ENCODE measurements around the gene HDDC2.

Gene HDDC2

GRCh38 chr6:125301435-125302391, at the start of gene HDDC2:
TSS of gene HDDC2 (minus strand) at chr6:125301967. CDS start at chr6:125301932, 35 bp downstream.
- intact Hi-C loops (cut with DNase I; ENCODE audit: low total_unique reads): loop anchor here (5.0 to 10.0 kb wide), 2 partner anchors 149 to 673 kb away; partner anchors contain the start of gene TPD52L1
- TF ChIP-seq CTCF (IDR thresholded peaks at IDR 0.05): no peak

GRCh38 chr6:125346926-125347563, 45.3 kb upstream of the HDDC2 start:
- peaks cover 0 to 24% (median 3%) of the 10 kb centered on the region in 4 donors for H3K4me1 ChIP-seq
- peak overlapping the region; percentile 42 to 44 for H3K4me3 ChIP-seq
- no peak for DNase-seq
- TF ChIP-seq CTCF (IDR thresholded peaks at IDR 0.05): no peak
- H3K36me3 ChIP-seq: no peaks in the 10 kb centered on the region
- intact Hi-C loops (cut with DNase I; ENCODE audit: low total_unique reads): no loop called here
- H3K27ac ChIP-seq: peak overlapping the region; percentile 84 to 85
- no peaks in the 10 kb centered on the region for H3K9me3 ChIP-seq
- H3K27me3 ChIP-seq: no peaks in the 10 kb centered on the region

More at GRCh38 chr6:125301435-125302391, at the start of gene HDDC2:
- peak within 1 kb of the TSS; percentile 88 to 96 for H3K27ac ChIP-seq
- no peaks in the 10 kb centered on the region for H3K27me3 ChIP-seq
- peak within 1 kb of the TSS; percentile 76 to 78 for H3K4me3 ChIP-seq
- peak; percentile 59 to 83 for DNase-seq
- peaks cover 0 to 15% (median 7%) of the 10 kb centered on the region in 3 donors for H3K36me3 ChIP-seq
- no peaks in the 10 kb centered on the region for H3K9me3 ChIP-seq
- peaks cover 0 to 27% (median 15%) of the 10 kb centered on the region in 4 donors for H3K4me1 ChIP-seq

- intact Hi-C loops (cut with DNase I; ENCODE audit: low total_unique reads): no loop called here
- Histone ChIP-seq H3K27ac (peak overlapping the region; percentile 84 to 85), H3K36me3 (no peaks in the 10 kb centered on the region), H3K27me3 (no peaks in the 10 kb centered on the region), H3K4me3 (peak overlapping the region; percentile 42 to 44), H3K9me3 (no peaks in the 10 kb centered on the region), H3K4me1 (peaks cover 0 to 24% (median 3%) of the 10 kb centered on the region in 4 donors)
- TF ChIP-seq CTCF (IDR thresholded peaks at IDR 0.05): no peak
- DNase-seq: peak in 1 of 2 donors; percentile 72
Observed at GRCh38 chr6:125346201-125346925, 44.6 kb upstream of the HDDC2 start.

GRCh38 chr6:125341460-125341859, 39.7 kb upstream of the HDDC2 start:
- intact Hi-C loops (cut with DNase I; ENCODE audit: low total_unique reads): no loop called here
- Histone ChIP-seq H3K27me3 (no peaks in the 10 kb centered on the region), H3K9me3 (no peaks in the 10 kb centered on the region), H3K36me3 (no peaks in the 10 kb centered on the region), H3K27ac (peak overlapping the region in 1 of 2 donors; percentile 57), H3K4me1 (peaks cover 0 to 36% (median 9%) of the 10 kb centered on the region in 4 donors), H3K4me3 (no peak overlapping the region)
- no peak for TF ChIP-seq CTCF (IDR thresholded peaks at IDR 0.05)
- DNase-seq: no peak

- no peak for TF ChIP-seq CTCF (IDR thresholded peaks at IDR 0.05)
- H3K27me3 ChIP-seq: no peaks in the 10 kb centered on the region
- peak overlapping the region; percentile 52 to 57 for H3K27ac ChIP-seq
- H3K36me3 ChIP-seq: no peaks in the 10 kb centered on the region
- H3K9me3 ChIP-seq: no peaks in the 10 kb centered on the region
- no peak overlapping the region for H3K4me3 ChIP-seq
- DNase-seq: no peak
- intact Hi-C loops (cut with DNase I; ENCODE audit: low total_unique reads): no loop called here
- H3K4me1 ChIP-seq: peaks cover 0 to 33% (median 7%) of the 10 kb centered on the region in 4 donors
Observed at GRCh38 chr6:125340991-125341390, 39.2 kb upstream of the HDDC2 start.
